Vagina (tissue), 2 donors: Measurements from ENCODE around the gene IL13RA1.

Source experiments
- CTCF ChIP-seq, 3 experiments: fragments of 450-650 bp in 2 of 3; fragments of 200-600 bp in 1 of 3; sonication (generic) in 1 of 3; IDR thresholded peaks; one replicate each; pipeline ENCODE4 v1.5.1; 2017 to 2019; ENCODE audit warnings: antibody characterized with exemption in 3 of 3, mild to moderate bottlenecking in 2 of 3, moderate library complexity in 2 of 3
- POLR2A ChIP-seq, 2 donors: fragments of 450-650 bp; IDR thresholded peaks; one replicate each; pipeline ENCODE4 v1.6.1; 2017; ENCODE audit warnings: antibody characterized with exemption in 2 of 2, mild to moderate bottlenecking in 2 of 2, moderate library complexity in 2 of 2

- TF ChIP-seq CTCF (IDR thresholded peaks at IDR 0.05), result no peak
- no peak for TF ChIP-seq POLR2A (IDR thresholded peaks at IDR 0.05)
Measured at GRCh38 chrX:118698516-118699170, 28.8 kb upstream of the IL13RA1 start.
